Fibroblast of lung (primary cell): Measurements from ENCODE around the gene CDC25B. TPM values are rescaled to one million over a fixed set of nuclear protein-coding genes. Genes with fewer than 3 reads are reported as not detected.

Experiments used
- DNase-seq, 2 donors: peaks; one replicate each; pipeline versions ENCODE4 v3.0.0 to v3.0.0-alpha.2; 2010; ENCODE audit warnings: low read depth in 2 of 2
- H2AFZ ChIP-seq: 2 replicates; pipeline ENCODE4 v1.5.1; 2012; ENCODE audit warnings: low read length, control low read depth, inconsistent platforms
- H3K27ac ChIP-seq: 2 replicates; pipeline ENCODE4 v1.5.1; 2011; ENCODE audit warnings: low read length, control low read depth; ENCODE audit not compliant: insufficient read depth
- H3K27me3 ChIP-seq: 2 replicates; pipeline ENCODE4 v1.5.1; 2011; ENCODE audit warnings: mild to moderate bottlenecking, low read length; ENCODE audit not compliant: control insufficient read depth, insufficient read depth
- H3K36me3 ChIP-seq: 2 replicates; pipeline ENCODE4 v1.5.1; 2011; ENCODE audit warnings: low read length; ENCODE audit not compliant: control insufficient read depth, insufficient read depth
- H3K4me1 ChIP-seq: 2 replicates; pipeline ENCODE4 v1.5.1; 2011; ENCODE audit warnings: low read length; ENCODE audit not compliant: control insufficient read depth, insufficient read depth; ENCODE audit errors: extremely low read depth
- H3K4me2 ChIP-seq: 2 replicates; pipeline ENCODE4 v1.5.1; 2011; ENCODE audit warnings: low read length, control low read depth; ENCODE audit not compliant: insufficient read depth; ENCODE audit errors: extremely low read depth
- H3K4me3 ChIP-seq, 4 experiments: fragments of 200-600 bp in 1 of 4; sonication (generic) in 1 of 4; replicated peaks in 1 of 4; 2 replicates each; pipeline ENCODE4 v1.5.1; 2011 to 2016; ENCODE audit warnings: low read length in 4 of 4, low read depth in 3 of 4, mild to moderate bottlenecking in 3 of 4, control low read depth in 2 of 4, inconsistent platforms in 1 of 4, mixed read lengths in 1 of 4; ENCODE audit not compliant: insufficient read depth in 1 of 4; ENCODE audit errors: control extremely low read depth in 1 of 4
- H3K79me2 ChIP-seq: 2 replicates; pipeline ENCODE4 v1.5.1; 2012; ENCODE audit warnings: mild to moderate bottlenecking, low read length, inconsistent platforms; ENCODE audit not compliant: control insufficient read depth, insufficient read depth
- H3K9ac ChIP-seq: 2 replicates; pipeline ENCODE4 v1.5.1; 2011; ENCODE audit warnings: mild to moderate bottlenecking, low read length, control low read depth; ENCODE audit not compliant: insufficient read depth
- H3K9me3 ChIP-seq: 2 replicates; pipeline ENCODE4 v1.5.1; 2012; ENCODE audit warnings: low read depth, low read length; ENCODE audit not compliant: control insufficient read depth, insufficient read depth
- H4K20me1 ChIP-seq: 2 replicates; pipeline ENCODE4 v1.5.1; 2011; ENCODE audit warnings: low read length; ENCODE audit not compliant: control insufficient read depth, insufficient read depth; ENCODE audit errors: extremely low read depth
- CTCF ChIP-seq, 2 donors: IDR thresholded peaks in 1 of 2; conservative IDR thresholded peaks in 1 of 2; 1 replicate in 1 of 2; 2 replicates in 1 of 2; pipeline ENCODE4 v1.5.1; 2011 to 2012; ENCODE audit warnings: low read length in 2 of 2, control low read depth in 1 of 2, inconsistent platforms in 1 of 2, low read depth in 1 of 2, mild to moderate bottlenecking in 1 of 2
- EZH2 ChIP-seq: IDR thresholded peaks from 2 replicates; pipeline ENCODE4 v1.5.1; 2012; ENCODE audit warnings: low read length, control low read depth, mild to moderate bottlenecking; ENCODE audit errors: missing control alignments
- polyA plus RNA-seq, 2 donors: library from polyadenylated mRNA; depleted of rRNA in 1 of 2; stranded (reverse) in 1 of 2; unstranded in 1 of 2; fragments of >200 nt; gene quantifications; 2 replicates each; pipeline ENCODE4 v1.2.1, GENCODE V29; 2011 to 2012; ENCODE audit warnings: missing spikeins in 1 of 2
- total RNA-seq: library from RNA; depleted of rRNA; stranded (reverse); fragments of >200 nt; gene quantifications from 2 replicates; pipeline ENCODE4 v1.2.1, GENCODE V29; 2014

The CDC25B gene
- total and polyA plus RNA-seq, 2 donors (not counting 1 experiment from before 2014, with no cell fraction given): 38.2 to 62.1 TPM

DNA sequence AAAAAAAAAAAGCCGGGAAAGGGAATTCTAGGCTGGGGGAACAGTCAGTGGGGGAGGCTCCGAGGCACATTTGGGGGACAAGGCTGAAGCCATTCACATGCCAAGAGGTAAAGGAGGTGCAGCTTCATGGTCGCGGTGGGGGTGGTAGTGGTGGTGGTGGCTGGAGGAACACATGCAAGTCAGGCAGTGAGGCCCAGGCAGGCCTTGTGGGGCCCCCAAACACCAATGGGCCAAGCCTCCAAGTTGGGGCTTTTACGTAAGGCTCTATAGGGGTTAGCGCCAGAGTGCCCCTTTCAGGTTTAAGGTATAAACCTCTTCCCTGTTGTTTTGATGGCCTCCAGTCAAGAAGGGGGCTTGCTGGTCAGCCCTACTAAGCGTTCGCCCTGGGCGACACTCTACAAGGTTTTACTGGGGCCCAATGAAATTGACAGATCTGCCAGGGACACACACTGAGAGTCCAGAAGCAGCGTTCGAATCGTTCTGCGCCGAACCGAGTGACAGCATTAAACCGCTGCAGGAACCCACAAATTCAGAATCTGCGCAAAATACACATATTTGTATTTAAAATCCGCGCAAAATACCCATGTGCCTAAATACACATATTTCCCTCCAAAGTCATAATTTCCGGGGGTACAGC, 23.4 kb downstream of the CDC25B start:
- Histone ChIP-seq H3K27me3 (no peaks in the 10 kb centered on the region), H3K4me2 (peak overlapping the region; percentile 84), H3K9ac (peak overlapping the region; percentile 100), H3K9me3 (no peaks in the 10 kb centered on the region), H3K4me1 (peaks cover 9% of the 10 kb centered on the region), H3K79me2 (peaks cover 8% of the 10 kb centered on the region), H3K36me3 (peaks cover 11% of the 10 kb centered on the region), H4K20me1 (no peaks in the 10 kb centered on the region), H3K4me3 (peak overlapping the region in 3 of 4 experiments; percentile 29 to 93 (median 67)), H2AFZ (no peak overlapping the region), H3K27ac (peak overlapping the region; percentile 100)
- no peak for TF ChIP-seq EZH2
- TF ChIP-seq CTCF (conservative IDR thresholded peaks at IDR 0.05 in 1 of 2, IDR thresholded peaks at IDR 0.05 in 1 of 2; ENCODE audit: low read depth in 1 of 2, low read length in 2 of 2): no peak
- DNase-seq: no peak

- Histone ChIP-seq H2AFZ (peak within 1 kb of the TSS; percentile 92), H3K4me3 (peak within 1 kb of the TSS; percentile 67 to 93 (median 90)), H3K36me3 (peaks cover 15% of the 10 kb centered on the region), H3K9ac (peak within 1 kb of the TSS; percentile 100), H3K27me3 (no peaks in the 10 kb centered on the region), H3K9me3 (no peaks in the 10 kb centered on the region), H4K20me1 (no peaks in the 10 kb centered on the region), H3K79me2 (peaks cover 8% of the 10 kb centered on the region), H3K4me1 (peaks cover 9% of the 10 kb centered on the region), H3K4me2 (peak within 1 kb of the TSS; percentile 92), H3K27ac (peak within 1 kb of the TSS; percentile 100)
- peak; percentile 96 to 97 for DNase-seq
- TF ChIP-seq CTCF (conservative IDR thresholded peaks at IDR 0.05 in 1 of 2, IDR thresholded peaks at IDR 0.05 in 1 of 2; ENCODE audit: low read depth in 1 of 2, low read length in 2 of 2): peak; percentile 62 to 90
- TF ChIP-seq EZH2: no peak
Measured at GRCh38 chr20:3820048-3820900, 24.2 kb downstream of the CDC25B start, which contains the start of gene AP5S1. Gene AP5S1 (plus strand): TSS chr20:3820547. CDS start chr20:3822118, 1,571 bp downstream.
